Measurements from ENCODE around the gene CLEC2D.

CLEC2D gene

DNA sequence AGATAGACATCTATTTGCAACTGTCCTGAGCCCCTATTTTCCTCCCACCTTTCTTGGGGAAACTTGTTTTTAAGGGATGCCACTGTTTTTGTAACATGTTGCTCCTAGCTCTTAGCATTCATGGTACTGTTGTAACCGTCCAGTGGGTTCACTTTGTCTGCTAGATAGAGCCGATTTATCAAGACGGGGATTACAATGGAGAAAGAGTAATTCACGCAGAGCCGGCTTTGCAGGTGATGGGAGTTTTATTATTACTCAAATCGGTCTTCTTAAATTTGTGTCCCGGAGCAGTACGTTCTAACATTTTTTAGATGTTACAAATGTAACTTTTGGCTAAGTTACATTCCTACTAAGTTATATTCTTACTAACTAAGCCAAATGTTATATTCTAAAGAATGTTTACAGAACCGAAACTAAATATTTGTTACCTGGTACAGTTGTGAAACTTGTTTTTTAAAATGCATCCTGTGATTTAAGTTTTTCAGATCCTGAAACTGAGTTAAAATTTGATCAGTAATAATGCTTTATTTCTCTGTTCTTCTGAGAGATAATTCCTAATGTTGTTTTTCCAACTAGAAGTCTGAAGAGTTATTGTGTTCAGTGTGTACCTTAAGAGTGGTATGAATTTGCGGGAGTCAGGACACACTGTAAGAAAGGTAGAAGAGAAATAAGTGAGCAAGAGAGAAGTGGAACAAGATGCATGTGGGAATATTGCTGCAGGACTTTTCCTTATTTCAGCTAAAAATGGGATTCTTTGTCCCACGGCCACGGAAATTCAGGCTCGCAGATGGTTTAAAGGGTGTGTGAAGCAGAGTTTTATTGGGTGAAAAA lies 20.6 kb upstream of the CLEC2D start:
- Histone ChIP-seq H4K8ac (ENCODE audit: low read length) (peak overlapping the region; percentile 19), H2BK120ac (ENCODE audit: low read depth, low read length) (no peak overlapping the region), H2BK15ac (ENCODE audit: low read depth, poor library complexity, severe bottlenecking) (no peak overlapping the region), H2BK12ac (ENCODE audit: low read length in 2 of 2) (no peak overlapping the region), H3K23ac (ENCODE audit: low read length in 2 of 2) (no peak overlapping the region), H3K36me3 (ENCODE audit: control insufficient read depth in 1 of 2, insufficient read depth in 2 of 2, low read depth in 1 of 2, low read length in 2 of 2) (peaks cover 0 to 3% of the 10 kb centered on the region in 2 experiments), H3K4me3 (ENCODE audit: insufficient read depth in 1 of 2, low read depth in 1 of 2, low read length in 2 of 2) (peak overlapping the region; percentile 75 to 90), H3K4ac (ENCODE audit: low read depth in 1 of 2, low read length in 2 of 2) (peak overlapping the region; percentile 17 to 88), H2BK5ac (ENCODE audit: low read depth, low read length, poor library complexity, severe bottlenecking) (no peak overlapping the region), H3K79me1 (replicated peaks; ENCODE audit: low read length, poor library complexity, severe bottlenecking) (peaks cover under 1% of the 10 kb centered on the region), H2AK5ac (ENCODE audit: low read length, severe bottlenecking) (no peak overlapping the region), H3K4me1 (ENCODE audit: control insufficient read depth, insufficient read depth, low read depth, low read length) (peaks cover 8% of the 10 kb centered on the region), H3K18ac (ENCODE audit: low read depth in 1 of 2, low read length in 2 of 2) (peak overlapping the region; percentile 75 to 86), H2AFZ (ENCODE audit: low read depth, low read length) (no peak overlapping the region), H3K27me3 (ENCODE audit: control insufficient read depth in 1 of 2, insufficient read depth in 1 of 2, low read length in 2 of 2) (no peaks in the 10 kb centered on the region), H3K14ac (ENCODE audit: low read length in 2 of 2) (no peak overlapping the region), H3K9me3 (ENCODE audit: control insufficient read depth, low read length) (no peaks in the 10 kb centered on the region), H4K91ac (ENCODE audit: low read length) (peak overlapping the region; percentile 79), H3K4me2 (ENCODE audit: low read length, poor library complexity, severe bottlenecking) (peak overlapping the region; percentile 84), H3K9ac (ENCODE audit: low read length) (peak overlapping the region; percentile 92), H3K27ac (ENCODE audit: low read length, poor library complexity, severe bottlenecking) (peak overlapping the region; percentile 96)
- peak; percentile 8 for DNase-seq
- WGBS, result 33% methylated on average over 8 of the region's 13 CpGs

- peak overlapping the region; percentile 56 for H3K4me2 ChIP-seq (ENCODE audit: low read length, poor library complexity, severe bottlenecking)
- 57% methylated on average over 4 of the region's 5 CpGs for WGBS
Observed at GRCh38 chr12:9649532-9649940, 20.0 kb upstream of the CLEC2D start.

DNA sequence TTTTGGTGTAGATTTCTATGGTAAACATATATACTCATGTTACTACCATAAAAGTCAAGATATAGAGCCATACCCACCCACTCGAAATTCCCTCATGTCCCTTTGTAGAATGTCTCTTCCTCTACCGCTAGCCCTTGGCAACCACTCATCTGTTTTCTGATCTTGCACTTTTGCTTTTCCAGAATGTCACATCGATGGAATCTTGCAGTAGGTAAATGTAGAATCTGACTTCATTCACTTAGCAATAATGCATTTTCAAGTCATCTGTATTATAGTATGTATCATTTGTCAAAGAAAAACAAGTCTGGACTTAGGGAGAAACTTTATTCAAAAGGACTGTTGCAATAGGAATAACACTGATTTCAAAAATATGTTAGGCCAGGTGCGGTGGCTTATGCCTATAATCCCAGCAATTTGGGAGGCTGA lies 19.3 kb upstream of the CLEC2D start:
- Histone ChIP-seq H3K79me1 (replicated peaks; ENCODE audit: low read length, poor library complexity, severe bottlenecking) (peaks cover 2% of the 10 kb centered on the region), H3K4me2 (ENCODE audit: low read length, poor library complexity, severe bottlenecking) (no peak overlapping the region), H2BK120ac (ENCODE audit: low read depth, low read length) (no peak overlapping the region), H3K14ac (ENCODE audit: low read length in 2 of 2) (no peak overlapping the region), H3K9me3 (ENCODE audit: control insufficient read depth, low read length) (no peaks in the 10 kb centered on the region), H3K36me3 (ENCODE audit: control insufficient read depth in 1 of 2, insufficient read depth in 2 of 2, low read depth in 1 of 2, low read length in 2 of 2) (peaks cover 0 to 16% of the 10 kb centered on the region in 2 experiments), H2AFZ (ENCODE audit: low read depth, low read length) (no peak overlapping the region), H2BK12ac (ENCODE audit: low read length in 2 of 2) (no peak overlapping the region), H2AK5ac (ENCODE audit: low read length, severe bottlenecking) (no peak overlapping the region), H4K8ac (ENCODE audit: low read length) (no peak overlapping the region), H4K91ac (ENCODE audit: low read length) (no peak overlapping the region), H3K23ac (ENCODE audit: low read length in 2 of 2) (no peak overlapping the region), H3K9ac (ENCODE audit: low read length) (peak overlapping the region; percentile 92), H2BK5ac (ENCODE audit: low read depth, low read length, poor library complexity, severe bottlenecking) (no peak overlapping the region), H3K4ac (ENCODE audit: low read depth in 1 of 2, low read length in 2 of 2) (no peak overlapping the region), H2BK15ac (ENCODE audit: low read depth, poor library complexity, severe bottlenecking) (no peak overlapping the region), H3K18ac (ENCODE audit: low read depth in 1 of 2, low read length in 2 of 2) (no peak overlapping the region), H3K27ac (ENCODE audit: low read length, poor library complexity, severe bottlenecking) (peak overlapping the region; percentile 63), H3K4me1 (ENCODE audit: control insufficient read depth, insufficient read depth, low read depth, low read length) (peaks cover 8% of the 10 kb centered on the region), H3K27me3 (ENCODE audit: control insufficient read depth in 1 of 2, insufficient read depth in 1 of 2, low read length in 2 of 2) (no peaks in the 10 kb centered on the region), H3K4me3 (ENCODE audit: insufficient read depth in 1 of 2, low read depth in 1 of 2, low read length in 2 of 2) (peak overlapping the region in 1 of 2 experiments; percentile 90)
- 92% methylated on average over 3 of the region's 4 CpGs for WGBS
- peak; percentile 28 for DNase-seq

More at GRCh38 chr12:9649532-9649940, 20.0 kb upstream of the CLEC2D start:
- no peak overlapping the region for H3K14ac ChIP-seq (ENCODE audit: low read length in 2 of 2)
- H3K4me3 ChIP-seq (ENCODE audit: insufficient read depth in 1 of 2, low read depth in 1 of 2, low read length in 2 of 2), result peak overlapping the region in 1 of 2 experiments; percentile 90
- H3K23ac ChIP-seq (ENCODE audit: low read length in 2 of 2), result no peak overlapping the region
- H3K4ac ChIP-seq (ENCODE audit: low read depth in 1 of 2, low read length in 2 of 2), result peak overlapping the region in 1 of 2 experiments; percentile 17
- peak overlapping the region; percentile 32 for H3K27ac ChIP-seq (ENCODE audit: low read length, poor library complexity, severe bottlenecking)
- no peak overlapping the region for H4K91ac ChIP-seq (ENCODE audit: low read length)
- no peak overlapping the region for H2BK5ac ChIP-seq (ENCODE audit: low read depth, low read length, poor library complexity, severe bottlenecking)
- no peak for DNase-seq
- peaks cover 0 to 10% of the 10 kb centered on the region in 2 experiments for H3K36me3 ChIP-seq (ENCODE audit: control insufficient read depth in 1 of 2, insufficient read depth in 2 of 2, low read depth in 1 of 2, low read length in 2 of 2)
- peak overlapping the region; percentile 92 for H3K9ac ChIP-seq (ENCODE audit: low read length)
- H3K79me1 ChIP-seq (replicated peaks; ENCODE audit: low read length, poor library complexity, severe bottlenecking), result peaks cover 2% of the 10 kb centered on the region
- H3K18ac ChIP-seq (ENCODE audit: low read depth in 1 of 2, low read length in 2 of 2), result no peak overlapping the region
- no peak overlapping the region for H2BK120ac ChIP-seq (ENCODE audit: low read depth, low read length)
- no peaks in the 10 kb centered on the region for H3K9me3 ChIP-seq (ENCODE audit: control insufficient read depth, low read length)
- peaks cover 8% of the 10 kb centered on the region for H3K4me1 ChIP-seq (ENCODE audit: control insufficient read depth, insufficient read depth, low read depth, low read length)
- no peak overlapping the region for H2BK15ac ChIP-seq (ENCODE audit: low read depth, poor library complexity, severe bottlenecking)
- no peak overlapping the region for H2AK5ac ChIP-seq (ENCODE audit: low read length, severe bottlenecking)
- H4K8ac ChIP-seq (ENCODE audit: low read length), result no peak overlapping the region
- no peak overlapping the region for H2AFZ ChIP-seq (ENCODE audit: low read depth, low read length)
- H3K27me3 ChIP-seq (ENCODE audit: control insufficient read depth in 1 of 2, insufficient read depth in 1 of 2, low read length in 2 of 2), result no peaks in the 10 kb centered on the region
- no peak overlapping the region for H2BK12ac ChIP-seq (ENCODE audit: low read length in 2 of 2)

- WGBS, result 100% methylated on average over 1 of the region's 3 CpGs
Observed at GRCh38 chr12:9651265-9651729, 18.2 kb upstream of the CLEC2D start.

More at GRCh38 chr12:9651265-9651729, 18.2 kb upstream of the CLEC2D start:
- DNase-seq, result peak; percentile 65
- Histone ChIP-seq H3K18ac (ENCODE audit: low read depth in 1 of 2, low read length in 2 of 2) (peak overlapping the region; percentile 75 to 89), H4K8ac (ENCODE audit: low read length) (peak overlapping the region; percentile 73), H3K27me3 (ENCODE audit: control insufficient read depth in 1 of 2, insufficient read depth in 1 of 2, low read length in 2 of 2) (no peaks in the 10 kb centered on the region), H3K23ac (ENCODE audit: low read length in 2 of 2) (no peak overlapping the region), H3K36me3 (ENCODE audit: control insufficient read depth in 1 of 2, insufficient read depth in 2 of 2, low read depth in 1 of 2, low read length in 2 of 2) (peaks cover 0 to 25% of the 10 kb centered on the region in 2 experiments), H3K4ac (ENCODE audit: low read depth in 1 of 2, low read length in 2 of 2) (peak overlapping the region; percentile 2 to 64), H3K4me3 (ENCODE audit: insufficient read depth in 1 of 2, low read depth in 1 of 2, low read length in 2 of 2) (no peak overlapping the region), H2BK12ac (ENCODE audit: low read length in 2 of 2) (peak overlapping the region; percentile 9 to 12), H4K91ac (ENCODE audit: low read length) (peak overlapping the region; percentile 93), H2BK5ac (ENCODE audit: low read depth, low read length, poor library complexity, severe bottlenecking) (no peak overlapping the region), H3K9me3 (ENCODE audit: control insufficient read depth, low read length) (no peaks in the 10 kb centered on the region), H3K4me1 (ENCODE audit: control insufficient read depth, insufficient read depth, low read depth, low read length) (peaks cover 8% of the 10 kb centered on the region), H3K27ac (ENCODE audit: low read length, poor library complexity, severe bottlenecking) (peak overlapping the region; percentile 63), H3K79me1 (replicated peaks; ENCODE audit: low read length, poor library complexity, severe bottlenecking) (peaks cover 2% of the 10 kb centered on the region), H3K14ac (ENCODE audit: low read length in 2 of 2) (no peak overlapping the region), H2AK5ac (ENCODE audit: low read length, severe bottlenecking) (peak overlapping the region; percentile 33), H2BK120ac (ENCODE audit: low read depth, low read length) (no peak overlapping the region), H2AFZ (ENCODE audit: low read depth, low read length) (no peak overlapping the region), H3K4me2 (ENCODE audit: low read length, poor library complexity, severe bottlenecking) (no peak overlapping the region), H3K9ac (ENCODE audit: low read length) (peak overlapping the region; percentile 92), H2BK15ac (ENCODE audit: low read depth, poor library complexity, severe bottlenecking) (peak overlapping the region; percentile 73)

Measured in mesenchymal stem cell (in vitro differentiated cells and primary cell).